Stimulated activated CD4-positive, alpha-beta T cell treated with anti-CD3 and anti-CD28 coated beads, TNF-alpha, amount 100 ng/mL, for 24 hours (primary cell): ENCODE data around the gene ENTPD8.

Source experiments
- DNase-seq, 3 experiments: peaks; one replicate each; pipeline ENCODE4 v3.0.0-alpha.2; 2020; ENCODE audit warnings: low read depth in 3 of 3

ENTPD8 gene

GRCh38 chr9:137447722-137448601 is 6.8 kb upstream of the ENTPD8 start:
- DNase-seq = no peak

- DNase-seq = no peak
Measured at GRCh38 chr9:137446851-137447471, 5.8 kb upstream of the ENTPD8 start.

GRCh38 chr9:137445930-137446431 is 4.8 kb upstream of the ENTPD8 start:
- no peak for DNase-seq

- peak; percentile 75 to 87 (median 77) for DNase-seq
Measured at GRCh38 chr9:137445275-137445807, 4.2 kb upstream of the ENTPD8 start.

- DNase-seq = no peak
Measured at GRCh38 chr9:137444106-137444790, 3.1 kb upstream of the ENTPD8 start.

- DNase-seq = no peak
Measured at GRCh38 chr9:137441935-137442321, 771 bp upstream of the ENTPD8 start.

GRCh38 chr9:137439158-137439714 is 1.9 kb downstream of the ENTPD8 start:
- DNase-seq = no peak

- DNase-seq = no peak
Measured at GRCh38 chr9:137438591-137439157, 2.5 kb downstream of the ENTPD8 start.

- DNase-seq = no peak
Measured at GRCh38 chr9:137437691-137438590, 3.2 kb downstream of the ENTPD8 start.

- DNase-seq = no peak
Measured at GRCh38 chr9:137436761-137437600, 4.2 kb downstream of the ENTPD8 start.

GRCh38 chr9:137435980-137436760 is 5.0 kb downstream of the ENTPD8 start:
- DNase-seq = no peak

GRCh38 chr9:137435381-137435891 is 5.7 kb downstream of the ENTPD8 start:
- DNase-seq = no peak

- DNase-seq = no peak
Measured at GRCh38 chr9:137434498-137435380, 6.4 kb downstream of the ENTPD8 start.

- DNase-seq = no peak
Measured at GRCh38 chr9:137433916-137434431, 7.2 kb downstream of the ENTPD8 start.

GRCh38 chr9:137433349-137433915 is 7.7 kb downstream of the ENTPD8 start:
- no peak for DNase-seq

GRCh38 chr9:137432687-137433348 is 8.3 kb downstream of the ENTPD8 start:
- DNase-seq = no peak
